Measurements from ENCODE around the gene CENPO.

Gene CENPO

GRCh38 chr2:24768013-24768412 lies 25.2 kb upstream of the CENPO start:
- in situ Hi-C loops (cut with MboI; ENCODE audit: low sequenced_read_pairs, unreplicated experiment), result no loop called here
- no peak for DNase-seq (ENCODE audit: low spot score)
- no peak for TF ChIP-seq CTCF (IDR thresholded peaks at IDR 0.05; ENCODE audit: borderline replicate concordance, control extremely low read depth, extremely low read depth, insufficient read depth, missing control alignments)

GRCh38 chr2:24768601-24769000 lies 24.6 kb upstream of the CENPO start:
- DNase-seq (ENCODE audit: low spot score), result no peak
- in situ Hi-C loops (cut with MboI; ENCODE audit: low sequenced_read_pairs, unreplicated experiment), result no loop called here

GRCh38 chr2:24771061-24771460 lies 22.2 kb upstream of the CENPO start:
- no peak for TF ChIP-seq CTCF (IDR thresholded peaks at IDR 0.05; ENCODE audit: borderline replicate concordance, control extremely low read depth, extremely low read depth, insufficient read depth, missing control alignments)
- DNase-seq (ENCODE audit: low spot score), result no peak
- in situ Hi-C loops (cut with MboI; ENCODE audit: low sequenced_read_pairs, unreplicated experiment), result no loop called here

More at GRCh38 chr2:24768601-24769000, 24.6 kb upstream of the CENPO start:
- TF ChIP-seq CTCF (IDR thresholded peaks at IDR 0.05; ENCODE audit: borderline replicate concordance, control extremely low read depth, extremely low read depth, insufficient read depth, missing control alignments), result no peak

GRCh38 chr2:24771764-24772586 lies 21.2 kb upstream of the CENPO start:
- in situ Hi-C loops (cut with MboI; ENCODE audit: low sequenced_read_pairs, unreplicated experiment), result no loop called here
- no peak for DNase-seq (ENCODE audit: low spot score)
- no peak for TF ChIP-seq CTCF (IDR thresholded peaks at IDR 0.05; ENCODE audit: borderline replicate concordance, control extremely low read depth, extremely low read depth, insufficient read depth, missing control alignments)

- TF ChIP-seq CTCF (IDR thresholded peaks at IDR 0.05; ENCODE audit: borderline replicate concordance, control extremely low read depth, extremely low read depth, insufficient read depth, missing control alignments), result no peak
- in situ Hi-C loops (cut with MboI; ENCODE audit: low sequenced_read_pairs, unreplicated experiment), result no loop called here
- no peak for DNase-seq (ENCODE audit: low spot score)
These were observed 18.9 kb upstream of the CENPO start for GRCh38 chr2:24774373-24774772.

- in situ Hi-C loops (cut with MboI; ENCODE audit: low sequenced_read_pairs, unreplicated experiment), result no loop called here
- no peak for DNase-seq (ENCODE audit: low spot score)
- TF ChIP-seq CTCF (IDR thresholded peaks at IDR 0.05; ENCODE audit: borderline replicate concordance, control extremely low read depth, extremely low read depth, insufficient read depth, missing control alignments), result no peak
These were observed 14.1 kb upstream of the CENPO start for GRCh38 chr2:24779116-24779515.
